Parathyroid adenoma (tissue), 2 donors: ENCODE results near the gene IL3.

Experiments used
- H2AFZ ChIP-seq: fragments of 300-600 bp; sonication (generic); one replicate; pipeline ENCODE4 v1.7.0; 2017; ENCODE audit warnings: antibody characterized with exemption, mild to moderate bottlenecking
- H3K27ac ChIP-seq: fragments of 300-600 bp; sonication (generic); one replicate; pipeline ENCODE4 v1.7.0; 2017
- H3K27me3 ChIP-seq: fragments of 300-600 bp; sonication (generic); one replicate; pipeline ENCODE4 v1.7.0; 2017; ENCODE audit warnings: low read length; ENCODE audit not compliant: control insufficient read depth, insufficient read depth
- H3K36me3 ChIP-seq: fragments of 300-600 bp; sonication (generic); one replicate; pipeline ENCODE4 v1.7.0; 2017; ENCODE audit warnings: low read length; ENCODE audit not compliant: control insufficient read depth, insufficient read depth
- H3K4me1 ChIP-seq: fragments of 300-600 bp; sonication (generic); one replicate; pipeline ENCODE4 v1.7.0; 2017; ENCODE audit warnings: control low read depth
- H3K4me2 ChIP-seq: fragments of 300-600 bp; sonication (generic); one replicate; pipeline ENCODE4 v1.7.0; 2017; ENCODE audit warnings: low read length
- H3K4me3 ChIP-seq: fragments of 300-600 bp; sonication (generic); one replicate; pipeline ENCODE4 v1.7.0; 2017; ENCODE audit warnings: low read depth, low read length
- H3K79me2 ChIP-seq: fragments of 300-600 bp; sonication (generic); one replicate; pipeline ENCODE4 v1.7.0; 2017; ENCODE audit warnings: control low read depth
- H3K9ac ChIP-seq: fragments of 300-600 bp; sonication (generic); one replicate; pipeline ENCODE4 v1.7.0; 2017; ENCODE audit warnings: mild to moderate bottlenecking
- H3K9me3 ChIP-seq: fragments of 300-600 bp; sonication (generic); one replicate; pipeline ENCODE4 v1.7.0; 2017; ENCODE audit warnings: low read length; ENCODE audit not compliant: control insufficient read depth
- TF ChIP-seq, protein P1 (sequence below): fragments of 300-600 bp; sonication (generic); IDR thresholded peaks from one replicate; pipeline ENCODE4 v1.7.0; 2017; ENCODE audit warnings: antibody characterized with exemption, mild to moderate bottlenecking
- donor health status: primary hyperparathyroidism.

The IL3 gene

GRCh38 chr5:132050661-132051552, 9.5 kb upstream of the IL3 start:
- Histone ChIP-seq H3K79me2 (no peaks in the 10 kb centered on the region), H3K4me1 (no peaks in the 10 kb centered on the region), H3K27me3 (no peaks in the 10 kb centered on the region), H3K27ac (no peak overlapping the region), H3K9ac (no peak overlapping the region), H3K9me3 (no peaks in the 10 kb centered on the region), H2AFZ (no peak overlapping the region), H3K4me3 (no peak overlapping the region), H3K4me2 (no peak overlapping the region), H3K36me3 (no peaks in the 10 kb centered on the region)
- TF ChIP-seq, protein P1, sequence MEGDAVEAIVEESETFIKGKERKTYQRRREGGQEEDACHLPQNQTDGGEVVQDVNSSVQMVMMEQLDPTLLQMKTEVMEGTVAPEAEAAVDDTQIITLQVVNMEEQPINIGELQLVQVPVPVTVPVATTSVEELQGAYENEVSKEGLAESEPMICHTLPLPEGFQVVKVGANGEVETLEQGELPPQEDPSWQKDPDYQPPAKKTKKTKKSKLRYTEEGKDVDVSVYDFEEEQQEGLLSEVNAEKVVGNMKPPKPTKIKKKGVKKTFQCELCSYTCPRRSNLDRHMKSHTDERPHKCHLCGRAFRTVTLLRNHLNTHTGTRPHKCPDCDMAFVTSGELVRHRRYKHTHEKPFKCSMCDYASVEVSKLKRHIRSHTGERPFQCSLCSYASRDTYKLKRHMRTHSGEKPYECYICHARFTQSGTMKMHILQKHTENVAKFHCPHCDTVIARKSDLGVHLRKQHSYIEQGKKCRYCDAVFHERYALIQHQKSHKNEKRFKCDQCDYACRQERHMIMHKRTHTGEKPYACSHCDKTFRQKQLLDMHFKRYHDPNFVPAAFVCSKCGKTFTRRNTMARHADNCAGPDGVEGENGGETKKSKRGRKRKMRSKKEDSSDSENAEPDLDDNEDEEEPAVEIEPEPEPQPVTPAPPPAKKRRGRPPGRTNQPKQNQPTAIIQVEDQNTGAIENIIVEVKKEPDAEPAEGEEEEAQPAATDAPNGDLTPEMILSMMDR = no peak

GRCh38 chr5:132052520-132052919, 7.9 kb upstream of the IL3 start:
- H3K4me2 ChIP-seq = no peak overlapping the region
- H2AFZ ChIP-seq = no peak overlapping the region
- no peaks in the 10 kb centered on the region for H3K9me3 ChIP-seq
- no peaks in the 10 kb centered on the region for H3K36me3 ChIP-seq
- no peak overlapping the region for H3K4me3 ChIP-seq
- TF ChIP-seq, protein P1 = no peak
- H3K4me1 ChIP-seq = no peaks in the 10 kb centered on the region
- no peaks in the 10 kb centered on the region for H3K27me3 ChIP-seq
- H3K9ac ChIP-seq = no peak overlapping the region
- H3K79me2 ChIP-seq = no peaks in the 10 kb centered on the region
- no peak overlapping the region for H3K27ac ChIP-seq

GRCh38 chr5:132053483-132053882, 7.0 kb upstream of the IL3 start:
- H3K4me3 ChIP-seq = no peak overlapping the region
- no peaks in the 10 kb centered on the region for H3K27me3 ChIP-seq
- H3K27ac ChIP-seq = no peak overlapping the region
- H3K4me1 ChIP-seq = no peaks in the 10 kb centered on the region
- no peak overlapping the region for H3K9ac ChIP-seq
- no peak overlapping the region for H3K4me2 ChIP-seq
- H3K36me3 ChIP-seq = no peaks in the 10 kb centered on the region
- H2AFZ ChIP-seq = no peak overlapping the region
- H3K79me2 ChIP-seq = no peaks in the 10 kb centered on the region
- TF ChIP-seq, protein P1 = no peak
- no peaks in the 10 kb centered on the region for H3K9me3 ChIP-seq

DNA sequence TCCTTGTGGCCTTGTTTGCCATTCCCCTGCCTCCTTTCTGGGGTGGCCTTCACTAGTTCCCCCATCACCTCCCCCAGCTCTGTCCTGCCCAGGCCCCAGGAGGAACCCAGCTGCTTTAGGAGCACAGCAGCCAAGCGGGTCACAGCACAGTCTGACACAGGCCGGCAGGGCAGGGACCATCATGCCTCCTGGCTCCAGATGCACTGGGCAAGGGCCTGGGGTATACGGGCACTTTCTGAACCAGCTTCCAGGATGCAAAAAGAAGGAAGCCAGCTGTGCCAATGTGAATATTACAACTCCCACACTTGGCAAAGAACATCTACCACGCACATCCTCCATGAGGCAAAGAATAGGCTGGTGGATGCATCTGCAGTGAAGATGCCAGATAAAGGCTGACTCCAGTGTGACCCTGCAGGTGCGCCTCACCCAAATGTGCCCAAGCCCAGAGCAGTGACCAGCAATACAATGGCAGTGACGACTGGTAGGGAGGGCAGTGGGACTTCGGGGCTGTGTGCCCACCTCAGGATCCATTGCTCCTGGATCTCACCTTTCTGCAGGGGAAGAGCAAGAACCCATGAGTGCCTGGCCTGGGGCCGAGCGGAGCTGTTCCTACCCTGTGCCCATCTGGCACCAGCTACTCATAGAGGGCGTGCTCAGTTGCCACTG, 6.3 kb upstream of the IL3 start:
- Histone ChIP-seq H3K4me3 (no peak overlapping the region), H3K27ac (no peak overlapping the region), H3K27me3 (no peaks in the 10 kb centered on the region), H3K9me3 (no peaks in the 10 kb centered on the region), H3K4me1 (no peaks in the 10 kb centered on the region), H3K79me2 (no peaks in the 10 kb centered on the region), H3K9ac (no peak overlapping the region), H2AFZ (no peak overlapping the region), H3K36me3 (no peaks in the 10 kb centered on the region), H3K4me2 (no peak overlapping the region)
- TF ChIP-seq, protein P1 = no peak
